KOPT-K1 (cell line): ENCODE results near the gene ZNF280B.
"Not testable (repeated sequence)": the region's sequence is repeated elsewhere in the genome, so short reads cannot be mapped to it uniquely, and the experiment has no call there.

Experiments used
- H3K27ac ChIP-seq: fragments of 200-600 bp; sonication (generic); 2 replicates; pipeline ENCODE4 v1.5.1; 2016; ENCODE audit warnings: antibody characterized with exemption, mild to moderate bottlenecking, low read depth, low read length; ENCODE audit not compliant: poor library complexity, severe bottlenecking
- H3K36me3 ChIP-seq: fragments of 200-600 bp; sonication (generic); 2 replicates; pipeline ENCODE4 v1.5.1; 2017; ENCODE audit warnings: antibody characterized with exemption, mild to moderate bottlenecking, low read length, moderate library complexity; ENCODE audit not compliant: insufficient read depth
- H3K9me3 ChIP-seq: fragments of 200-600 bp; sonication (generic); 2 replicates; pipeline ENCODE4 v1.5.1; 2017; ENCODE audit warnings: antibody characterized with exemption, low read length, mild to moderate bottlenecking; ENCODE audit not compliant: insufficient read depth, poor library complexity, severe bottlenecking

The ZNF280B gene

DNA sequence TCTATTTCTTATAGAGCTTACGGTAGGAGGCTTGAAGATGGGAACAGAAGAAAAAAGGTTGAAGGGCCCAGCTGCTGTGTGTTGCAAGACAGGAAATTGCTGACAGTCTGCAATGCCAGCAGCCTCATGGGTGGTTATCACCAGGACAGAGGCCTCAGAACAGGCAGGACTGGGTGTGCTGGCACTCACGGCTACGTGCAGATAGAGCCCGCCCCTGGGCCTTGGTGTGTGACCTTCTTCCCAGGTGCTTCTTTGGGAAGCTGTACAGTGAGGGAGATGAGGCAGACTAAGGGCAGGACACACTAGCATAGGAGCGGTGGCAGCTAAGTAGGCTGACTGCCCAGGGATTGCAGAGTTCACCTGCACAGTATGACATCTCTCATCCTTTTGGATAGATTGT, 37.9 kb upstream of the ZNF280B start:
- H3K36me3 ChIP-seq: no peaks in the 10 kb centered on the region
- no peaks in the 10 kb centered on the region for H3K9me3 ChIP-seq
- H3K27ac ChIP-seq: no peak overlapping the region

DNA sequence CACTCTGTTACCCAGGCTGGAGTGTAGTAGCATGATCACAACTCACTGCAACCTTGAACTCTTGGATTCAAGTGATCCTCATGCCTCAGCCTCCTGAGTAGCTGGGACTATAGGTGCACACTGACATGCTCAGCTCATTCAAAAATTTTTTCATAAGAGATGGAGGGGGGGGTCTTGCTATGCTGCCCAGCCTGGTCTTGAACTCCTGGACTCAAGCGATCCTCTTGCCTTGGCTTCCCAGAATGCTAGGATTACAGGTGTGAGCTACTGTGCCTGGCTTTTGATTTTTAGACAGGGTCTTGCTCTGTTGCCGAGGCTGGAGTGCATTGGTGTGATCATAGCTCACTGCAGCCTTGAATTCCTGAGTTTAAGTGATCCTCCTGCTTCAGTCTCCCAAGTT, 36.5 kb upstream of the ZNF280B start:
- Histone ChIP-seq H3K36me3 (no peaks in the 10 kb centered on the region), H3K27ac (no peak overlapping the region), H3K9me3 (no peaks in the 10 kb centered on the region)

DNA sequence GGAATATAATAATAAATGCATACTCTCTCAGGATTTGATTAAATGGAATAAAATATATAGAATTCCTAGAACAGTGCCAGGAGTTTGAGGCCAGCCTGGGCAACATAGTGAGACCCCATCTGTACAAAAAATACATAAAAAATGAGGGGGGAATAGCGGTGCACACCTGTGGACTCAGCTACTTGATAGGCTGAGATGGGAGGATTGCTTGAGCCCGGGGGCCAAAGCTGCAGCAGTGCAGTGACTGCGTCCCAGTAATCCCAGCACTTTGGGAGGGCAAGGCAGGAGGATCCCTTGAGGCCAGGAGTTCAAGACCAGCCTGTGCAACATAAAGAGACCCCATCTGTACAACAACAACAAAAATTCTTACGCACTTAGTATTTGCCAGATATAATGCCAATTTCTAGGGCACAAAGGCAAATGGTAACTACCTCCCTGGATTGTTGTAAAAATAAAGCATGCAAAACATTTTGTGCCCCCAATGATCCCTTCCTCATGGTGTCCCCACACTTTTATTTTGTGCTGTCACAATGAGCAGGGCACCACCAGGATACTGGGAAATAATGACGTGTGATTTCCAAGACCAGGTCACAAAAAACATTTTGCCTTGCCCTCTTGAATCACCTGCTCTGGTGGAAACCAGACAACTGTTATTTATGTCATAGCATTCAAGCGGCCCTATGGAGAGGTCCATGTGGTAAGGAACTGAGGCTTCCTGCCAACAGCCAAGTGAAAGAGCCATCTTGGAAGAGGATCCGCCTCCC, 29.9 kb upstream of the ZNF280B start:
- H3K36me3 ChIP-seq: no peaks in the 10 kb centered on the region
- H3K27ac ChIP-seq: no peak overlapping the region
- no peaks in the 10 kb centered on the region for H3K9me3 ChIP-seq

DNA sequence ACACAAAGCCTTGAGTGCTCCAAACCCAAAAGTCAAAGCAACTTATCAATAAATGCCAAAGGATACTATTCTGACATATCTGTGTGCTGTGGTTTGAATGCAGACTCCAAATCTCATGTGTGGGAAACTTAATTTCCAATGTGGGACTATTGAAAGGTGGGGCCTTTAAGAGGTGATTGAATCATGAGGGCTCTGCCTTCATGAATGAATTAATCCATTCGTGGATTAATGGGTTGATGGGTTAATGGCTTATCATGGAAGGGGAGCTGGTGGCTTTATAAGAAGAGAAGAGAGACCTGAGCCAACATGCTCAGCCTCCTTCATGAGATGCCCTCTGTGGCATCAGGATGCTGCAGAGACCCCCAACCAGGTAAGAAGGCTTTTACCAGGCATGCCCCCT, 28.4 kb upstream of the ZNF280B start:
- no peak overlapping the region for H3K27ac ChIP-seq
- no peaks in the 10 kb centered on the region for H3K9me3 ChIP-seq
- no peaks in the 10 kb centered on the region for H3K36me3 ChIP-seq

DNA sequence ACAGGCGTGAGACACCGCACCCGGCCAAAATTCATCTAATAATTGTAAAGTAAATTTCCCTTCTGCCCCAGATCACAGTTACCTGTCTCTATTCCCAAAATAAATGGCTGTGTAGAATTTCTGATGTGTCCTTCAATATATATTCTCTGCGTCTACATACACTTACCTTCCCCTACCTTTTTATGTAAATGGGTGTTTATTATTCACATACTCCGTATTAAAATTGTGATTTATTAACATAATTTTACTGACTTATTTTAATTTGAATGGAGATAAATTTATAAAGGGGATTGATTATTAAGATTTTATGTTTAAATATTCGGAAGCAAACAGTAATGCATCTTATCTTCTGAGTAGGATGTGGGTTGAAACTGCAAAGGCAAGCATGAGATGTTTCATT, 28.0 kb upstream of the ZNF280B start:
- no peaks in the 10 kb centered on the region for H3K9me3 ChIP-seq
- H3K27ac ChIP-seq: no peak overlapping the region
- no peaks in the 10 kb centered on the region for H3K36me3 ChIP-seq

DNA sequence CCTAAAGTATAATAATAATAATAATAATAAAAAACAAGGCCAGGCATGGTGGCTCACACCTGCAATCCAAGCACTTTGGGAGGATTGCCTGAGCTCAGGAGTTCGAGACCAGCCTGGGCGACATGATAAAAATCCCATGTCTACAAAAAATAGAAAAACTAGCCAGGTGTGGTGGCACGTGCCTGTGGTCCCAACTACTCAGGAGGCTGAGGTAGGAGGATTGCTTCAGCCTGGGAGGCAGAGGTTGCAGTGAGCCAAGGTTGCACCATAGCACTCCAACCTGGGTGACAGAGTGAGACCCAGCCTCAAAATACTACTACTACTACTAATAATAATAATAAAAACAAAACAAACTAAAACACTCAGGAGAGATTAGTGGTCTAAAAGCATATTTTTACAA, 27.1 kb upstream of the ZNF280B start:
- no peaks in the 10 kb centered on the region for H3K36me3 ChIP-seq
- no peak overlapping the region for H3K27ac ChIP-seq

DNA sequence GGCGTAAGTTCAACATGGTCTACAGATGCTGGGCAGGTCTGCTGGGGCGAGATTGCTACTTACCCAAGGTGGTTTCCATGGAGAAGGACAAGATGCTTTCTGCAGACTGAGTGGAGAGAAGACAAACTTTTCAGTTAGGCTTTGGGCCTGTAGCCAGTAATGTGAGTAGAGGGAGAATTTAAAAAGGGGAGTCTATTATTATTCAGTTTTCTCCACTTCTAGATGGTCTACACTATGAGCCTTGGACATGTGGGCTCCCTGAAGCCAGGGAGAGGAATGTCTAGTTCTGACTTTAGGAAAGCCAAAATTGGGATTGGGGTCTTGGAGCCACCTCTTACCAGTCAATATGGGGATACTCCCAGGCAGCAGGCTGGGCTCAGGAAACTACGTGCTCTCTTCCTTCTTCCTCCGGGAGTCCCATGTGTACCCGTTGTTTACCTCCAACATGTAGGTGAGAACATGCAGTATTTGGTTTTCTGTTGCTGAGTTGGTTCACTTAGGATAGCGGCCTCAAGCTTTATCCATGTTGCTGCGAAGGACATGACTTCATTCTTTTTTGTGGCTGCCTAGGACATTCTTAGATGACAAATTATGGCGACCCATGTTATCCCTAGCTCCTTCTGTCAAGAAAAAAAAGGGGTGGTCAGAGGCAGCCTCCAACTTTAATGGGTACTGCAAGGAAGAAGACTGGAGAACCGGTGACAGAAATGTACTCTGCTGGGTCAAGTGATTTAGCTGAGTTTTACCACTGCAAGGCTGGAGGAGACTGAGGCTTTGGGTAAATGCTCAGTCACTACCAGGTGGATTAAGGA, 26.3 kb upstream of the ZNF280B start:
- H3K9me3 ChIP-seq: no peaks in the 10 kb centered on the region

More for the DNA sequence above, 27.1 kb upstream of the ZNF280B start:
- H3K9me3 ChIP-seq: no peaks in the 10 kb centered on the region

DNA sequence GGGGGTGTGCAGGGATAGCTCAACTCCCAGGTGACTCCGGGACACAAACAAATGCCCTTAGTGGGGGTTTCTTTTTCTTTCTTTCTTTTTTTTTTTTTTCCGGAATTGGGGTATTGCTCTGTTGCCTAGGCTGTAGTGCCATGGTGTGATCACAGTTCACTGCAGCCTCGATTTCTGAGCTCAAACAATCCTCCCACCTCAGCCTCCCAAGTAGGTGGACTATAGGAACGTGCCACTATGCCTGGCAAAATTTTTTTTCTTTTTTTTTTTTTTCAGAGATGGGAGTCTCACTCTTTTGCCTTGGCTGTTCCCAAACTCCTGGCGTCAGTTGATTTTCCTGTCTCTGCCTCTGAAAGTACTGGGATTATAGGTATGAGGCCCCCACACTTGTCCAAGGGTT, 25.3 kb upstream of the ZNF280B start:
- Histone ChIP-seq H3K27ac (no peak overlapping the region), H3K36me3 (no peaks in the 10 kb centered on the region), H3K9me3 (no peaks in the 10 kb centered on the region)

More for the DNA sequence above, 26.3 kb upstream of the ZNF280B start:
- H3K36me3 ChIP-seq: no peaks in the 10 kb centered on the region
- no peak overlapping the region for H3K27ac ChIP-seq

DNA sequence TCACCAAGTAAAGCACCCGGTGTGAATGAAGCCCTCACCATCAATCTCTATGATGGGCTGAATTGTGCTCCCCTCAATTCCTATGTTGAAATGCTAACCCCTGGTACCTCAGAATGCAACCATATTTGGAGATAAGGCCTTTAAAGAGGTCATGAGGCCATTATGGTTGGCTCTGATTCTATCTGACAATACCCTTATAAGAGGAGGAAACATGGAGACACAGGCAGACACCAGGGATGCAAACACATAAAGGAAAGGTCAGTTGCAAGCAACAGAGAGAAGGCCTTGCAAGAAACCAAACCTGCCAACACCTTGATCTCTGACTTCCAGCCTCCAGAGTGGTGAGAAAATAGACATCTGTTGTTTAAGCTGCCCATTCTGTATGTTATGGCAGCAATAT, 24.9 kb upstream of the ZNF280B start:
- no peaks in the 10 kb centered on the region for H3K9me3 ChIP-seq
- no peaks in the 10 kb centered on the region for H3K36me3 ChIP-seq
- no peak overlapping the region for H3K27ac ChIP-seq

DNA sequence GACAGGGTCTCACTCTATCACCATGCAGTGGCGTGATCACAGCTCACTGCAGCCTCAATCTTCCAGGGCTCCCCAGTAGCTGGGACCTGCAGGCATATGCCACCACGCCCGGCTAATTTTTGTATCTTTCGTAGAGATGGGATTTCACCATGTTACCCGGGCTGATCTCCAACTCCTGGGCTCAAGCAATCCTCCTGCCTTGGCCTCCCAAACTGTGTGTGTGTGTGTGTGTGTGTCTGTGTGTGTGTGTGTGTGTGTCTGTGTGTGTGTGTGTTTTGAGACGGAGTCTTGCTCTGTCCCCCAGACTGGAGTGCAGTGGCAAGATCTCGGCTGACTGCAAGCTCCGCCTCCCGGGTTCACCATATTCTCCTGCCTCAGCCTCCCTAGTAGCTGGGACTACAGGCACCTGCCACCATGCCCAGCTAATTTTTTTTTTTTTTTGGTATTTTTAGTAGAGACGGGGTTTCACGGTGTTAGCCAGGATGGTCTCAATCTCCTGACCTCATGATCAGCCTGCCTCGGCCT, 24.1 kb upstream of the ZNF280B start:
- H3K27ac ChIP-seq, H3K9me3 ChIP-seq, H3K36me3 ChIP-seq: not testable (repeated sequence)

DNA sequence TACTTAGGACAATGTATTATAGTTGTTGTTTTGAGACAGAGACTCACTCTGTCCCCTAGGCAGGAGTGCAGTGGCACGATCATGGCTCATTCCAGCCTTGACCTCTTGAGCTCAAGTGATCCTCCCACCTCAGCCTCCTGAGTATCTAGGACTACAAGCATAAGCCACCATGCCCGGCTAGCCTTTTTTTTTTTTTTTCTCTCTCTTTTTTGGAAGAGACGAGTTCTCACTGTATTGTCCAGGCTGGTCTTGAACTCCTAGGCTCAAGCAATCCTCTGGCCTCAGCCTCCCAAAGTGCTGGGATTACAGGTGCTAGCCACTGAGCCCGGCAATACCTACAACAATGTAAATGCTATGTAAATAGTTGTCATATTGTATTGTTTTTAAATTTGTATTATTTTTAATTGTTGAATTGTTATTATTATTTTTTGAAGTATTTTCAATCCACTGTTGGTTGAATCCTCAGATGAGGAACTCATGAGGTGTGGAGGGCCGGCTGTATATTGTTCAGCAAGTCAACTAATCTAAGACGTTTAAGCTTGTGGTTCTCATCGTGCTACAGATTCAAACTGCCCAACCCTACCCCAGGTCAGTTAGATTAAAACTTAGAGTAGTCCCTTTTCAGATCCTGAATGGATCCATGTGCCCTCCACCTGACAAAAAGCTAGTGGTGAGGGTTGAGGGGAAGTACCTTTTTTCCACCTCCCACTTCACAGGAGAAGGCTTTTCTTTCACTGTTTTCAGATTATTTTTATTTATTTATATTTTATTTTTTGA, 23.4 kb upstream of the ZNF280B start:
- H3K27ac ChIP-seq: no peak overlapping the region
- H3K9me3 ChIP-seq: no peaks in the 10 kb centered on the region
- no peaks in the 10 kb centered on the region for H3K36me3 ChIP-seq

DNA sequence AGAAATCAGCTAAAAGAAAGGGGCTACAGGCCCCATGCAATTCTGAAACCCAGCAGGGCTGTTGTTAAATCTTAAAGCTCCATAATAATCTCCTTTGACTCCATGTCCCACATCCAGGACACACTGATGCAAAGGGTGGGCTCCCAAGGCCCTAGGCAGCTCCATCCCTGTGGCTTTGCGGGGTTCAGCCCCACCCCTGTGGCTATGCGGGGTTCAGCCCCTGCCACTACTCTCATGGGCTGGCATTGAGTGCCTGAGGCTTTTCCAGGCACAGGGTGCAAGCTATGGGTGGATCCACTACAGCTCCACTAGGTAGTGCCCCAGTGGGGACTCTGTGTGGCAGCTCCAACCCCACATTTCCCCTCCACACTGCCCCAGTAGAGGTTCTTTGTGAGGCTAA, 20.2 kb upstream of the ZNF280B start:
- no peaks in the 10 kb centered on the region for H3K9me3 ChIP-seq
- H3K27ac ChIP-seq: no peak overlapping the region
- H3K36me3 ChIP-seq: no peaks in the 10 kb centered on the region

DNA sequence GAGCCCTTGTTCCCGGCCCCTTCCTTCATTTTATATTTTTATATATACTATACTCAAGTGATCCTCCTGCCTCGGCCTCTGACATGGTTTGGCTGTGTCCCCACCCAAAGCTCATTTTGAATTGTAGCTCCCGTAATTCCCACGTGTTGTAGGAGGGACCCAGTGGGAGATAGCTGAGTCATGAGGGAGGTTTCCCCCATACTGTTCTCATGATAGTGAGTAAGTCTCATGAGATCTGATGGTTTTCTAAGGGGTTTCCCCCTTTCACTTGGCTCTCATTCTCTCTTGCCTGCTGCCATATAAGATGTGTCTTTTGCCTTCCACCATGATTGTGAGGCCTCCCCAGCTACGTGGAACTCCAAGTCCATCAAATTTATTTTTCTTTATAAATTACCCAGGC, 18.8 kb upstream of the ZNF280B start:
- Histone ChIP-seq H3K36me3 (no peaks in the 10 kb centered on the region), H3K27ac (no peak overlapping the region), H3K9me3 (no peaks in the 10 kb centered on the region)

DNA sequence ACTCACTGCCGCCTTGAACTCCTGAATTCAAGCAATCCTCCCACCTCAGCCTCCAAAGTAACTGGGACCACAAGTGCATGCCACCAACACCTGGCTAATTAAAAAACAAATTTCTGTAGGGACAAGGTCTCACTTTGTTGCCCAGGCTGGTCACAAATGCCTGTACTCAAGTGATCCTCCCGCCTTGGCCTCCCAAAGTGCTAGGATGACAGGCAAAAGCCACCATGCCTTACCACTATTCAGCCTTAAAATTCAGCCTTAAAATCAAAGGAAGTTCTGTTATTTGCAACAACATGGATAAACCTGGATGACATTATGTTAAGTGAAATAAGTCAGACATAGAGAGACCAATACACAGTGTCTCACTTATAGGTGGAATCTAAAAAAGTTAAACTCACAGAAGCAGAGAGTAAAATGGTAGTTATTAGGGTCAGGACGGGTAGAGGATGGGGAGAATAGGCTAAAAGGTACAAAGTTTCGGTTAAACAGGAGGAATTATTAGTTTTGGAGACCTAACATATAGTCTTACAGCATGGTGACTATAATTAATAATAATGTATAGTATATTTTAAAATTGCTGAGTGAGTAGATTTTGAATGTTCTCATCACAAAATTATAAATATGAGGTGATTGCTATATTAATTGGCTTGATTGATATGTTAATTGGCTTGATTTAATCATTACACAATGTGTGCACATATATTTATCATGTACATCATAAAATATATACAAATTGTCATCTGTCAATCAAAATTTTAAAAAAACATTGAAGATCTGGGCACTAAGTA, 17.8 kb upstream of the ZNF280B start:
- Histone ChIP-seq H3K36me3 (no peaks in the 10 kb centered on the region), H3K9me3 (no peaks in the 10 kb centered on the region), H3K27ac (no peak overlapping the region)
